NCI-H510A (cell line): ENCODE results near the gene NR3C2.

Experiments
- DNase-seq: peaks from one replicate; lab custom pipeline; 2025; lab: John Stamatoyannopoulos, UW

Gene NR3C2

GRCh38 chr4:148435654-148436406 is 6.4 kb downstream of the NR3C2 start:
- no peak for DNase-seq

GRCh38 chr4:148434075-148434773 is 8.0 kb downstream of the NR3C2 start:
- no peak for DNase-seq

GRCh38 chr4:148431401-148431800 is 10.8 kb downstream of the NR3C2 start:
- DNase-seq: no peak

- DNase-seq: no peak
Measured at GRCh38 chr4:148430854-148431253, 11.4 kb downstream of the NR3C2 start.

GRCh38 chr4:148429206-148429605 is 13.0 kb downstream of the NR3C2 start:
- DNase-seq: no peak

- DNase-seq: no peak
Measured at GRCh38 chr4:148426643-148427042, 15.6 kb downstream of the NR3C2 start.

GRCh38 chr4:148425327-148426110 is 16.7 kb downstream of the NR3C2 start:
- no peak for DNase-seq

- DNase-seq: no peak
Measured at GRCh38 chr4:148420397-148420796, 21.8 kb downstream of the NR3C2 start.

- DNase-seq: no peak
Measured at GRCh38 chr4:148415500-148415899, 26.7 kb downstream of the NR3C2 start.

GRCh38 chr4:148412460-148412994 is 29.7 kb downstream of the NR3C2 start:
- no peak for DNase-seq

- DNase-seq: no peak
Measured at GRCh38 chr4:148405161-148405893, 36.9 kb downstream of the NR3C2 start.

- DNase-seq: no peak
Measured at GRCh38 chr4:148398988-148399387, 43.2 kb downstream of the NR3C2 start.

GRCh38 chr4:148397771-148398170 is 44.4 kb downstream of the NR3C2 start:
- no peak for DNase-seq

- DNase-seq: no peak
Measured at GRCh38 chr4:148396986-148397673, 45.1 kb downstream of the NR3C2 start.

- no peak for DNase-seq
Measured at GRCh38 chr4:148395771-148396170, 46.4 kb downstream of the NR3C2 start.

GRCh38 chr4:148391056-148391455 is 51.2 kb downstream of the NR3C2 start:
- DNase-seq: no peak

- no peak for DNase-seq
Measured at GRCh38 chr4:148390311-148390710, 51.9 kb downstream of the NR3C2 start.

GRCh38 chr4:148380291-148380690 is 61.9 kb downstream of the NR3C2 start:
- no peak for DNase-seq

- peak; percentile 6 for DNase-seq
Measured at GRCh38 chr4:148376151-148376550, 66.1 kb downstream of the NR3C2 start.

GRCh38 chr4:148375584-148375983 is 66.6 kb downstream of the NR3C2 start:
- DNase-seq: no peak

GRCh38 chr4:148373093-148373492 is 69.1 kb downstream of the NR3C2 start:
- no peak for DNase-seq
